HG03460 (cell line): ENCODE results near the gene HGF.
"Not testable (repeated sequence)": the region's sequence is repeated elsewhere in the genome, so short reads cannot be mapped to it uniquely, and the experiment has no call there.

Experiments
- ATAC-seq: cut with Tn5 transposase; IDR thresholded peaks from one replicate; pipeline ENCODE4 v1.9.1; 2021; ENCODE audit not compliant: unreplicated experiment

HGF gene

DNA sequence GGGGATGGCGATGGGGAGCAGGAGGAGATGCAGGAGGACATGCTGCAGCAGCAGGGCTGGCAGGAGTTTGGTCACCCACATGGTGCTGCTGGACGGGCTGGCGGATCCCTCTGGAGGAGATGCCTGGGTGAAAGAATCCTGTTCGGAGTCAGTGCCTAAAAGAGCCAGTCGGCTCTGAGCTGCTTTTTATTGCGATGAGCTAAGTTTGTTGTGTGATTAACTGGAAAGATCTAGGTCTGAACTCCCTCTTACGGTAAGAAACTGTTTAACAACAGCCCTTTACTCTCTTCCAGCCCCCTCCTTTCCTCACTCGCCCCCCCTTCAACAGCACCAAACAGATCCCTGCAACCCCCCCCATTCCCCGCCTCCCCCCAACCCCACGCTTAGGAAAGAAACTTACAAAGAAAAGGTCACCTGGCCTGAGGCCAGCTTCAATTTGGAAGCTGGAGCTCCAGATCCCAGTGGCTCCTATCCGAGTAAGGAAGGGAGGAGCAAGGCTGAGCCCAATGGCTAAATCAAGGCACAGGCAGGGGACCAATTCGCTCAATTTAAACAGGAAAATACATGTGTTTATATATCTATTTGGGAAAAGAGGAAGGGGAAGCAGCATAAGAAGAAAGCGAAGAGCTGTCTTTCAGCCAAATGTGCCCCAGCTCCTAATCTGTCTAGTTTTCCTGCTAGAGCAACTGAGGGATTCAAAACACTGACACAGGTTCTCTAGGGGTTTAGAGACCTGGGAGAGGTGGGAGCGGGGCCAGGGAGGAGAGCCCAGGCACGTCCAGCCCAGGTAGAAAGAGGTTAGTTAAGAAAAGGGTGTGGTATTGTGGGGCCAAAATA is at the start of gene HGF:
Gene HGF, minus strand, starts transcription at position 157 of the 837 bp plus-strand sequence. Its CDS starts 76 bp downstream, at position 81.
- ATAC-seq: no peak

DNA sequence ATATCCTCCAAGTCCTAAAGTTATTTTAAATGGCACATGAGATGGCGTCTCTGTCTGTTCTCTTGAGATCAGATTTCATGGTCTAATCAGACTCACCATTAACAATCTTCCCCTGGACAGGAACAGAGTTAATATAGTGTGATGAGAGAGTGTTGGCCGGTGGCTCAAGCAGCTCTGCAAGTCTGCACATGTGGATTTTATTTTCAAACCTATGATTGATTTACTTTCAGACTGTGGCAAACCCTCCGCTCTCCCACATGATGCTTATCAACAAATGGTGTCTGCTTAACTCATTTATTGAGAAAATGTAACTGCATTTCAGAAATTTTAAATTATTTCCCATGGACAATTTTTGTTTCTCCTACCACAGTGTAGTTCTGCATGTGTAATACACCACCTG is 46.5 kb upstream of the HGF start:
- ATAC-seq: no peak

DNA sequence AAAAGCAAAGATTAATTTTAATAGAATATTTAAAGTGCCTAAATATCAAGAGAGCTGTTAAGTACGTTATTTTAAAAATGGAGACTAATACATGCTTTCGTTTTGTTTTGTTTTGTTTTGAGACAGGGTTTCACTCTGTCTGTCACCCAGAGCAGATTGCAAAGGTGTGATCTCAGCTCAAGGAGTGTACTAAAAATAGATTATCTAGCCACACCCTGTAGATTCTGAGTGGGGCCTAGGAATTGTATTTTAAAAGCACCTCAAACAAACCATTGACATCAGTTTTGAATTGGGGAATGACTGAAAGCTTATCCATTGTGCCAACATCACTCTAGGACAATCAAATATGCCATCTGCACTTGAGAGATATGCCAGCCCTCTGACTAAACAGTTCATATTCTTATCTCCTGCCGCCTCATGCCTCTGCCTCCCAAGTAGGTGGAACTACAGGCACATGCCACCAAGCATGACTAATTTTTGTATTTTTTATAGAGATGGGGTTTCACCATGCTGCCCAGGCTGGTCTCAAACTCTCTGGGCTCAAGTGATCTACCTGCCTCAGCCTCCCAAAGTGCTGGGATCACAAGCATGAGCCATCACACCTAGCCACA is 43.1 kb upstream of the HGF start:
- ATAC-seq: peak; percentile 90

- peak; percentile 22 for ATAC-seq
Observed at GRCh38 chr7:81811956-81812865, 42.4 kb upstream of the HGF start.

GRCh38 chr7:81810476-81811155 is 40.8 kb upstream of the HGF start:
- ATAC-seq: no peak

DNA sequence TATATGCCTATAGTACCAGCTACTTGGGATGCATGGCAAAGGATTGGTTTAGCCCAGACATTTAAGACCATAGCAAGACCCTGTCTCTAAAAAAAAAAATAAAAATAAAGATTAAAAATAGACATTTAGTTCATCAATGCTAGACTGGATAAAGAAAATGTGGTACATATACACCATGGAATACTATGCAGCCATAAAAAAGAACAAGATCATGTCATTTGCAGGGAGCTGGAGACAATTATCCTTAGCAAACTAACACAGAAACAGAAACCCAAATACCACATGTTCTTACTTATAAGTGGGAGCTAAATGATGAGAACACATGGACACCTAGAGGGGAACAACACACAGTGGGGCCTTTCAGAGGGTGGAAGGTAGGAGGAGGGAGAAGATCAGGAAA is 38.5 kb upstream of the HGF start:
- ATAC-seq: not testable (repeated sequence)

GRCh38 chr7:81803267-81803666 is 33.4 kb upstream of the HGF start:
- ATAC-seq: no peak

DNA sequence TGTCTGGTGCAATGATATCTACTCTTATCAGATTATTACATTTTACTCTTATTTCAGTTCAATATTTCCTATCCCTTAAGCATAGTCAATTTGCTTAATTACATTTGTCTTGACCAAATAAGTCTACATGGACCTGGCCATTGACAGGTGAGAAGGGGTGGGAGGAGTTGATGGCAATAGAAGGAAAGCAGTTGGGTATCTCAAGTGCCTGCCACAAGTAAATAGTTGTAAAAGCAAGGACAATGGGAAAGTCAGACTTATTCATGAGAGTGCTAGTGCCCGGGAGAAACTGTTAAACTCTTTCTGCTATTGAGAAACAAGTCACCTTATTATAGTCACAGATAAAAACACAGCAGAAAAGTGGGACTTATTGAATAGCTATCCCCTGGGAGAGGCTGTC is 32.4 kb upstream of the HGF start:
- ATAC-seq: no peak

GRCh38 chr7:81801532-81801931 is 31.7 kb upstream of the HGF start:
- ATAC-seq: no peak

DNA sequence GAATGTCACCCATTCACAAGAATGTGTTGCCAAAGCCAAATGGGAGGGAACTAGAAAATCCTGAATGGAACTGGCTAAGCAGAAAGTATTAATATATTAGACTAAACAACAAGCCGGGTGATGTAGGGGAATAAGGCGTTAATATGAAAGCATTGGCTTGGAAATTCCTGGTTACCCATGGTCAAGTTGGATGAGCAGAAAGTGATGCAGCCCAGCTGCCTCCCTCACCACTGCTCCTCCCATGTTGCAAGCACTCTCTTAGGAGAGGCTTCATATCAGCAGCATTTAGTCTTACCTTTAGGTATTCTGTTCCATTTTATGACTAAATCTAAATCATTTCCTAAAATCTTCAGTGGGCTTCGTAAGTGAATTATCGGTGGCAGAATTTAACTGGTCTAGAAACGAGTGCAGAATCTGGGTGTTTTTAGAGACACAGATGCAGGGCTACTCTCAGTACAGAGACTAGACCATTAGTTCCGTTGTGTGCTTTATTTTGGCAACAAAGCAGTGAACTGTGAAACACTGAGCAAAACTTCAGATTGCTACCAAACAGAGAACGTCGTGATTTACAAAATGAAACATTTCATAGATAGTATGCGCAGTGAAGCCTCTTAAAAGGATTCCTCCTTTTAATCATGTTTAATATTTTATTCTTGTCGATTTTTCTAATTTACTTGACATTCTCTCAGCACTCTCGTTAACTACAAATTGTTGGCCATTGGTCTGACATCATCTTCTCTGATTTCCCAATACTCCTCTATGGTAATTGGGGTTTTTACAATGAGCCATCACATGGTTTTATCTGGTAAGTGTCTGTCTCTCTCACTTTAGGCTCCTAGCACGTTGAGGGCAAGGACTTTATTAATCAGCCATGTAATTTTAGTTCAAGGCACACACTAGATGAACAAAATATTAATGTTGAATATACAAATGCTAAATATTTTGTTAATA is 22.0 kb upstream of the HGF start:
- no peak for ATAC-seq

- no peak for ATAC-seq
Observed at GRCh38 chr7:81790686-81791085, 20.8 kb upstream of the HGF start.

DNA sequence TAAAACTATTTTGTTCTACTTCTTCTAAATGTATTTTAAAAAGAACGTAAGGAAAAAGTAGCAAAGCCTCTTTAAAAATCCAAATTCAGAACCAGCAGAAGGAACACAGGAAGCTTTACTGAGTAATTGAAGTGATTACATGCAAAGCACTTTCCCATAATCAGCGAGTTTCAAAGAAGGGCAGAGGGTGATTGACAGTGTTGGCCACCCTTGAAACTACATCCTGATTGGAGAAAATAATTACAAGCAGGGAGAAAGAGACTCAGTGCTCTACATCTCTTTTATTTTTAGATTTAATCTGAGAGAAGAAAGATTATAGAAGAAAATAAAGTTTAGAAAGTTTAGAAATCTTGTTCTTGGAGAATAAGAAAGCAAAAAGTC is 20.3 kb upstream of the HGF start:
- no peak for ATAC-seq

- ATAC-seq: no peak
Observed at GRCh38 chr7:81789406-81790119, 19.7 kb upstream of the HGF start.

- no peak for ATAC-seq
Observed at GRCh38 chr7:81788246-81788645, 18.4 kb upstream of the HGF start.

GRCh38 chr7:81783818-81784217 is 14.0 kb upstream of the HGF start:
- no peak for ATAC-seq

DNA sequence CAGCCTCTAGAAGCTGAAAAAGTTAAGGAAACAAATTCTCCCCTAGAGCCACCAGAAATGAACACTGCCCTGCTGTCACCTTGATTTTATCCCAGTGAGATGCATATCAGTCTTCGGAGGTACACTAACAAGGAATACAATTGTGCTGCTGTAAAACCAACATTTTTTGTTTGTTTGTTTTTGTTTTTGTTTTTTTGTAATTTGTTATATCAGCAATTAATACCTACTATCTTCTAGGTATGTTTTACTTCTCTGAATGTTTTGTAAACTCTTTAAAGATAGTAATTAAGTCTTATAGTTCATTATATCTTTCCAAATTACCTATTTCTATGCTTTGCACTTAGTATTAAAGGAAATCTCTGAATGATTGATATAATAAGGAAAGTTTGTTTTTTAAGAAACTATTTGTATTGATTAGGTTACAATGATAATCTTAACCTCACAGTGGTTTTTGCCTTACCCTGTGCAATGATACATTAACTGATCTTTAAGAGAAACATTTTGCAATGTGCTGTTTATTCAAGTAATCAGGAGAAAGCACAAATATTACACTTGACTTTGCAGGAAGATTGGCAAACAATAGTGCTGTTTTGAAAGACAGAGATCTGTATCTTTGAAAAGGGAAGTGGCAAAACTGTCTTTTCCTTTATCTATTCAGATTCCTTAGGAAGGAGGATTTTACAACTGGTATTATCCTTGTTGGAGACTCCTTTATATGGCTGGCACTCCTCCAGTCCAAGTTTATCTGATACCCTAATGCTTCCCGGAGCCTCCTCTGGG is 11.3 kb upstream of the HGF start:
- ATAC-seq: no peak

DNA sequence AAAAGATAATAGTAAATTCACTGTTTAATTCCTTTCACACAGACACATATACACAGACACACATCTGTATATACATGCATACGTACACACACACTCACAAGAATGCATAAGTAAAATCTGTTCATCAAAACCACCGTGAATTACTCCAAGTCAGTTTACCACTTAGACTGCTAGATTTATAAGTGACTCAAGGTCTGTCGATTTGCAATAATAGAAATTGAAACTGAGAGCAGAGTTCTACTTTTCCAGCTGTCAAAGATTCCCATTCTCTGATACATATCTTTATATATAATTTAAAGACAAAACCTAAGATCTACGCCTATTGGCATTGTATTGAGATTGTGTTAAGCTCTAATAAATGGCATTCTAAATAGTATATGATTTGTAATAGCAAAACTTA is 9.9 kb upstream of the HGF start:
- ATAC-seq: no peak

DNA sequence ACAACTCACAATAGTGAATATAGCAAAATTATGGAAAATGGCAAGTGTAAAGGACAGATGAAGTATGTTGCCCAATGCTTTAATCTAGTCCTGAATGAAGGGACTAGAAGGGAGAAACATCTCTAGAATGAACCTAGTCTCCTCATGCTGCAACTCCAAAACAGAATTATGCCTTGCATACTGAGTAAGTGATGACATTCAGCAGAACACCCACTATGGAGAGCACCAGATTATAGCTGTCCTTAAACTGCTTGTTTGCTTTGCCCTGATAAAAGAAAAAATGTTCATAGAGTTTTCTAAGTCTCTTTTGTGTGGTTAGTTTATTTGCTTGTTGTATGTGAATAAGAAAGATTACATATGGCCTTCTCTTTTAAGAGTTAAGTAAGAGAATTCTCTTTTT is 7.8 kb upstream of the HGF start:
- ATAC-seq: no peak
